Nephron (organoid): ENCODE results near the gene RTL10.

Experiments
- H3K27ac Mint-ChIP-seq, 3 experiments: 2 replicates each; pipeline ENCODE4 v1.8.0; 2020; ENCODE audit warnings: mixed read lengths in 3 of 3, mild to moderate bottlenecking in 2 of 3, moderate library complexity in 1 of 3
- H3K27me3 Mint-ChIP-seq: 2 replicates; pipeline ENCODE4 v1.8.0; 2021; ENCODE audit warnings: low read depth, mild to moderate bottlenecking, moderate library complexity, mixed read lengths
- H3K36me3 Mint-ChIP-seq: 2 replicates; pipeline ENCODE4 v1.8.0; 2020; ENCODE audit warnings: low read depth, mixed read lengths
- H3K4me1 Mint-ChIP-seq: 2 replicates; pipeline ENCODE4 v1.8.0; 2020; ENCODE audit warnings: mixed read lengths
- H3K4me3 Mint-ChIP-seq, 3 experiments: 2 replicates each; pipeline ENCODE4 v1.8.0; 2020; ENCODE audit warnings: mild to moderate bottlenecking in 3 of 3, mixed read lengths in 3 of 3, moderate library complexity in 2 of 3
- H3K9me3 Mint-ChIP-seq: 2 replicates; pipeline ENCODE4 v1.8.0; 2020; ENCODE audit warnings: mixed read lengths
- TF ChIP-seq, protein P1 (sequence below), 3 experiments: fragments of 200-600 bp; sonication (generic); IDR thresholded peaks; one replicate each; pipeline ENCODE4 v1.5.0; 2021; ENCODE audit warnings: antibody characterized with exemption in 3 of 3; ENCODE audit not compliant: unreplicated experiment in 3 of 3

The RTL10 gene

DNA sequence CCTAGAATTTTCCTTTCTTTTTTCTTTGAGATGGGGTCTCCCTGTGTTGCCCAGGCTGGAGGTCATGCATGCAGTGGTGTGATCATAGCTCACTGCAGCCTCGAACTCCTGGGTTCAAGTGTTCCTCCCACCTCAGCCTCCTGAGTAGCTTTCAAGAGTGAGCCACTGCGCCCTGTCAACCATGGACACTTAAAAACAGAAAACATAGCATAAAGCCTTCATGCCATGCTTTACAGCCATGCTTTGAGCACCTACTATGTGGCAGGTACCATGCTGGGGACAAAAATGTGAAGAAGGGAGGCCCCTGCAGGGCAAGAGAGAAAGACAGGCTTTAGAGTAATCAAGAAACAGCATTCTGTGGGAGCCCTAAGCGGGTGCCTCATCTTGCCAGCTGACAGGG is 13.7 kb upstream of the RTL10 start:
- Mint-ChIP-seq H3K4me3 (no peak overlapping the region), H3K4me1 (no peaks in the 10 kb centered on the region), H3K9me3 (no peaks in the 10 kb centered on the region), H3K27ac (no peak overlapping the region), H3K27me3 (peaks cover 10% of the 10 kb centered on the region), H3K36me3 (no peaks in the 10 kb centered on the region)
- TF ChIP-seq, protein P1, sequence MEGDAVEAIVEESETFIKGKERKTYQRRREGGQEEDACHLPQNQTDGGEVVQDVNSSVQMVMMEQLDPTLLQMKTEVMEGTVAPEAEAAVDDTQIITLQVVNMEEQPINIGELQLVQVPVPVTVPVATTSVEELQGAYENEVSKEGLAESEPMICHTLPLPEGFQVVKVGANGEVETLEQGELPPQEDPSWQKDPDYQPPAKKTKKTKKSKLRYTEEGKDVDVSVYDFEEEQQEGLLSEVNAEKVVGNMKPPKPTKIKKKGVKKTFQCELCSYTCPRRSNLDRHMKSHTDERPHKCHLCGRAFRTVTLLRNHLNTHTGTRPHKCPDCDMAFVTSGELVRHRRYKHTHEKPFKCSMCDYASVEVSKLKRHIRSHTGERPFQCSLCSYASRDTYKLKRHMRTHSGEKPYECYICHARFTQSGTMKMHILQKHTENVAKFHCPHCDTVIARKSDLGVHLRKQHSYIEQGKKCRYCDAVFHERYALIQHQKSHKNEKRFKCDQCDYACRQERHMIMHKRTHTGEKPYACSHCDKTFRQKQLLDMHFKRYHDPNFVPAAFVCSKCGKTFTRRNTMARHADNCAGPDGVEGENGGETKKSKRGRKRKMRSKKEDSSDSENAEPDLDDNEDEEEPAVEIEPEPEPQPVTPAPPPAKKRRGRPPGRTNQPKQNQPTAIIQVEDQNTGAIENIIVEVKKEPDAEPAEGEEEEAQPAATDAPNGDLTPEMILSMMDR (IDR thresholded peaks at IDR 0.05; ENCODE audit: unreplicated experiment in 3 of 3): no peak

DNA sequence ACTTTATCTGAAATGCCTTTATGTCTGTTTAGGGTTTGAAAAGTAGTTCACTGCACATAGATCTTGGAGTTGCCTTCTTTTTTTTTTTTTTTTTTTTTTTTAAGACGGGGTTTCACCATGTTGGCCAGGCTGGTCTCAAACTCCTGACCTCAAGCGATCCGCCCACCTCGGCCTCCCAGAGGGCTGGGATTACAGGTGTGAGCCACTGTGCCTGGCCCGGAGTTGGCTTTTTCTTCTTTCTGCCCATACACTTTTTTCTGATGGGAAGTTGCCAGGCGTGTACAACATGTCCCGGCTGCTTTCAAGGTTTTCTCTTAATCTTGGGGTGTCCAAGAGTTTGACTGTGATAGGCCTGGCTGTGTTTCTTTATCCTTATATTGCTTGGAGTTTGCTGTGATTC is 12.9 kb upstream of the RTL10 start:
- Mint-ChIP-seq H3K27me3 (peaks cover 10% of the 10 kb centered on the region), H3K4me1 (no peaks in the 10 kb centered on the region), H3K27ac (no peak overlapping the region), H3K4me3 (no peak overlapping the region), H3K9me3 (no peaks in the 10 kb centered on the region), H3K36me3 (no peaks in the 10 kb centered on the region)
- TF ChIP-seq, protein P1 (IDR thresholded peaks at IDR 0.05; ENCODE audit: unreplicated experiment in 3 of 3): no peak

DNA sequence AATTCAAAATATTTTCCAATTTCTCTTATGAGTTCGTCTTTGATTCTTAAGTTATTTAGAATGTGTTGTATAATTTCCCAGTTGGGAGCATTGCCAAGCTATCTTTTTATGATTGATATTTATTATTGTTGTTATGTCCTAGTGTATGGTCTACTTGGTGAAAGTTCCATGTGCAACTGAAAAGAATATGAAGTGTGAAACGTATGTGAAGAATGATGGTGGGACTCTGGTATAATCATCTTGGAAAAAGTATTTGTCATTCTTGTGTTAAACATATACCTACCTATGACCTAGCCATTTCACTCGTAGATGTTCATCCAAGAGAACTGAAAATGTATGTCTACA is 12.0 kb upstream of the RTL10 start:
- TF ChIP-seq, protein P1 (IDR thresholded peaks at IDR 0.05; ENCODE audit: unreplicated experiment in 3 of 3): no peak
- H3K27ac Mint-ChIP-seq: no peak overlapping the region
- no peaks in the 10 kb centered on the region for H3K9me3 Mint-ChIP-seq
- H3K36me3 Mint-ChIP-seq: no peaks in the 10 kb centered on the region
- H3K27me3 Mint-ChIP-seq: peaks cover 10% of the 10 kb centered on the region
- H3K4me1 Mint-ChIP-seq: no peaks in the 10 kb centered on the region
- H3K4me3 Mint-ChIP-seq: no peak overlapping the region

DNA sequence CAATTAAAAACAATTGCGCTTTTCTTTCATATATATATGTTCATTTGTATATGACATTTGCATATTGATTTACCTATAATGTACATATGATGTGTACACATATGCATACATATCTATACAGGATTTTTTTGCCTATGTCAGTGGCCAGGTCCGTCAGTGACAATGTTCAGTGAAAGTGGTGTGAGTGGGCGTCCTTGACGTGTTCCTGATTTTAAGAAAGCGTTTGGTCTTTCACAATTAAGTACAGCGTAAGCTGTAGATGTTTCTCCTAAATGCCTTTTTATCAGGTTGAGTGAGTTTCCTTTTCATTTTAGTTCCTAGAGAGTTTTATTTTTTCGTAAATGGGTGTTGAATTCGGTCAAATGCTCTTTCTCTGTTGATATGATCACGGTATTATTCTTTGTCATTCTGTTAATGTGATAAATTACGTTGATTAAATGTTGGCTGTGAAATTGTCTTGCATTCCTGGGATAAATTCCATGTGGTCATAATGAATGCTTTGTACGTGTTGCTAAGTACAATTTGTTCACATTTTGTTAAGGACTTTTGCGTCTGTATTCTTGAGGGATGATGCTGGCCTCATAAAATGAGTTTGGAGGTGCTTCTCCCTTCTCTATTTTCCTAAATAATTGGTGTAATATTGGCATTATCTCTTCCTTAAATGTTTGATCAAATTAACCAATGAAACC is 10.6 kb upstream of the RTL10 start:
- Mint-ChIP-seq H3K27ac (no peak overlapping the region), H3K36me3 (no peaks in the 10 kb centered on the region), H3K4me1 (no peaks in the 10 kb centered on the region), H3K4me3 (no peak overlapping the region), H3K9me3 (no peaks in the 10 kb centered on the region), H3K27me3 (peaks cover 8% of the 10 kb centered on the region)
- TF ChIP-seq, protein P1 (IDR thresholded peaks at IDR 0.05; ENCODE audit: unreplicated experiment in 3 of 3): no peak

DNA sequence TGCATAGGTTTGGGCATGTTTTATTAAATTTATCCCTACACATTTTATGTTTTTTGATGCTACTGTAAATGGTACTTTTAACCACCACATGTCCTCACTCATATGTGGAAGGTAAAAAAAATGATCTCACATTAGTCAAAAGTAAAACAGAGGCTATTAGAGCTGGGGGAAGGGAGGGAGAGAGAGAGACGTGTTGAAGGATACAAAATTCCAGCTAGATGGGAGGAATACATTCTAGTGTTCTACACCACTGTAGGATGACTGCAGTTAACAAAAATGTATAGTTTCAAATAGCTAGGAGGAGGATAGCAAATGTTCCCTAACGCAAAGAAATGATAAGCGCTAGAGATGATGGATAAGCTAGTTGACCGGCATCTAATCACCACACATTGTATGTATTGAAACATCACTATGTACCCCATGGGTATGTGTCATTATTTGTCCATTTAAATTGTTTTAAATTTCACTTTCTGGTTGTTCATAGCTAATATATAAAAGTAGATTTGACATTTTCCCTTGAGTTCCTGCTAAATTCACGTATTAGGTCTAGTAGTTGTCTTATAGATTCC is 9.9 kb upstream of the RTL10 start:
- no peaks in the 10 kb centered on the region for H3K4me1 Mint-ChIP-seq
- no peak overlapping the region for H3K27ac Mint-ChIP-seq
- H3K27me3 Mint-ChIP-seq: peaks cover 5% of the 10 kb centered on the region
- H3K9me3 Mint-ChIP-seq: no peaks in the 10 kb centered on the region
- H3K4me3 Mint-ChIP-seq: no peak overlapping the region
- H3K36me3 Mint-ChIP-seq: no peaks in the 10 kb centered on the region
- TF ChIP-seq, protein P1 (IDR thresholded peaks at IDR 0.05; ENCODE audit: unreplicated experiment in 3 of 3): no peak

DNA sequence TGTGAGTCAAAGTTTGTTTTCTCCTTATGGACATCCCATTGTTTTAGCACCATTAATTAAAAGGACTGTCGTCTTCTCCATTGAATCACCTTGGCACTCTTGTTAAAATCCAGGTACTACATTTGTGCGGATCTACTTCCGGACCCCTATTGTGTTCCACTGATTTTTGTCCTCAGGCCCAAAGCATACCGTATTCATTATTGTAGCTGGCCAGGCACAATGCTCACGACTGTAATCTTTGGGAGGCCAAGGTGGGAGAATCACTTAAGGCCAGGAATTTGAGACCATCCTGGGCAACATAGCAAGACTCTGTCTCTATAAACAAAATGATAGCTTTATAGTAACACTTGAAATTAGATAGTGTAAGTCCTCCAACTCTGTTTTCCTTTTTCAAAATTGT is 8.9 kb upstream of the RTL10 start:
- H3K4me1 Mint-ChIP-seq: no peaks in the 10 kb centered on the region
- H3K9me3 Mint-ChIP-seq: no peaks in the 10 kb centered on the region
- H3K36me3 Mint-ChIP-seq: no peaks in the 10 kb centered on the region

More for the DNA sequence above, 8.9 kb upstream of the RTL10 start:
- H3K27ac Mint-ChIP-seq: no peak overlapping the region
- TF ChIP-seq, protein P1 (IDR thresholded peaks at IDR 0.05; ENCODE audit: unreplicated experiment in 3 of 3): no peak
- peaks cover 5% of the 10 kb centered on the region for H3K27me3 Mint-ChIP-seq
- H3K4me3 Mint-ChIP-seq: no peak overlapping the region
